K562 (cell line): Measurements from ENCODE around the gene DNAJC1. TPM values are rescaled to one million over a fixed set of nuclear protein-coding genes. Genes with fewer than 3 reads are reported as not detected.
A peak's percentile ranks its signal among the peaks of the same experiment; 100 is the strongest.

ENCODE experiments used
- ATAC-seq: fragments of 200-7000 bp; cut with Tn5 transposase; 3 replicates; pipeline ENCODE4 v1.9.1; 2020; ENCODE audit warnings: moderate library complexity
- BruUV-seq: library from RNA; stranded (reverse); fragments of 400-500 nt; replicated peaks from 2 replicates; lab custom pipeline; 2021; lab: Mats Ljungman, UMichigan
- CTCF ChIA-PET: fragments of 300-600 bp; formaldehyde crosslinking; extraction: SDS; loops from one replicate; lab custom pipeline; 2021; ENCODE audit warnings: low intra/inter-chr PET ratio; lab: Yijun Ruan, JAX
- POLR2A ChIA-PET: fragments of 300-600, 350-650 bp; sonication (Branson Sonifier 250); formaldehyde crosslinking; extraction: SDS; loops from one replicate; lab custom pipeline; 2021; ENCODE audit warnings: antibody characterized with exemption, inconsistent platforms; lab: Yijun Ruan, JAX
- DNase-seq, 4 experiments: peaks; one replicate each; pipeline versions ENCODE4 v3.0.0 to v3.0.0-alpha.2; 2011 to 2018; ENCODE audit warnings: low spot score in 3 of 4, mixed read lengths in 3 of 4; ENCODE audit errors: extremely low read depth in 1 of 4
- FAIRE-seq: peaks from 2 replicates; lab custom pipeline; 2011; peaks lifted over from hg19 to GRCh38; lab: Jason Lieb, UNC
- H2AFZ ChIP-seq: 2 replicates; pipeline ENCODE4 v1.6.0; 2011; ENCODE audit warnings: low read depth, low read length, control low read depth, inconsistent platforms
- H3K27ac ChIP-seq: fragments of 200-600 bp; 3 replicates; pipeline ENCODE4 v1.8.0; 2011; ENCODE audit warnings: low read depth, mild to moderate bottlenecking, control low read depth, inconsistent platforms, low read length, moderate library complexity, mixed read lengths; ENCODE audit errors: extremely low read depth
- H3K27me3 ChIP-seq, 2 experiments: fragments of 300-600 bp in 1 of 2; 2 replicates in 1 of 2; 3 replicates in 1 of 2; pipeline versions ENCODE4 v1.6.0 to v1.8.0; 2011; ENCODE audit warnings: inconsistent platforms in 2 of 2, low read length in 2 of 2, mild to moderate bottlenecking in 1 of 2, mixed read lengths in 1 of 2, moderate library complexity in 1 of 2; ENCODE audit not compliant: control insufficient read depth in 2 of 2, insufficient read depth in 2 of 2
- H3K36me3 ChIP-seq: fragments of 300-600 bp; 3 replicates; pipeline ENCODE4 v1.8.0; 2011; ENCODE audit warnings: mild to moderate bottlenecking, low read length, inconsistent platforms; ENCODE audit not compliant: control insufficient read depth, insufficient read depth
- H3K4me1 ChIP-seq, 2 experiments: fragments of 200-600 bp in 1 of 2; replicated peaks in 1 of 2; 2 replicates in 1 of 2; 3 replicates in 1 of 2; pipeline versions ENCODE4 v1.5.1 to v1.8.0; 2011; ENCODE audit warnings: inconsistent platforms in 2 of 2, low read length in 2 of 2, mild to moderate bottlenecking in 1 of 2, mixed read lengths in 1 of 2, moderate library complexity in 1 of 2; ENCODE audit not compliant: control insufficient read depth in 2 of 2, insufficient read depth in 2 of 2
- H3K4me2 ChIP-seq: 2 replicates; pipeline ENCODE4 v1.6.1; 2011; ENCODE audit warnings: low read length, control low read depth, inconsistent platforms, mixed read lengths; ENCODE audit not compliant: insufficient read depth
- H3K4me3 ChIP-seq: fragments of 200-600 bp; sonication (generic), shearing (Covaris generic); 2 replicates; pipeline ENCODE4 v1.5.1; 2016; ENCODE audit warnings: control low read depth, inconsistent platforms
- H3K79me2 ChIP-seq: fragments of 200-600 bp; 3 replicates; pipeline ENCODE4 v1.8.0; 2011; ENCODE audit warnings: low read length, inconsistent platforms; ENCODE audit not compliant: control insufficient read depth, insufficient read depth
- H3K9ac ChIP-seq, 2 experiments: 2 replicates each; pipeline versions ENCODE4 v1.6.0 to v1.6.1; 2011; ENCODE audit warnings: low read depth in 2 of 2, low read length in 2 of 2, control low read depth in 1 of 2, inconsistent platforms in 1 of 2, mild to moderate bottlenecking in 1 of 2, mixed read lengths in 1 of 2; ENCODE audit not compliant: insufficient read depth in 1 of 2
- H3K9me1 ChIP-seq: one replicate; pipeline ENCODE4 v1.6.0; 2011; ENCODE audit warnings: inconsistent platforms, mild to moderate bottlenecking, low read length, moderate library complexity; ENCODE audit not compliant: control insufficient read depth, insufficient read depth
- H3K9me3 ChIP-seq: replicated peaks from 2 replicates; pipeline ENCODE4 v1.5.1; 2011; ENCODE audit warnings: low read depth, low read length, inconsistent platforms; ENCODE audit not compliant: control insufficient read depth, insufficient read depth
- H4K20me1 ChIP-seq: replicated peaks from 2 replicates; pipeline ENCODE4 v1.6.1; 2011; ENCODE audit warnings: low read length, inconsistent platforms, mixed read lengths; ENCODE audit not compliant: control insufficient read depth, insufficient read depth
- CREM ChIP-seq: IDR thresholded peaks from 2 replicates; pipeline ENCODE4 v1.6.1; 2014; ENCODE audit warnings: antibody characterized with exemption, low read depth
- CTCFL ChIP-seq: IDR thresholded peaks from 2 replicates; pipeline ENCODE4 v1.6.1; 2011; ENCODE audit warnings: borderline replicate concordance, low read depth, mild to moderate bottlenecking, moderate library complexity, low read length; ENCODE audit not compliant: insufficient read depth, poor library complexity, severe bottlenecking
- EP400 ChIP-seq: fragments of 450-650 bp; IDR thresholded peaks from 2 replicates; pipeline ENCODE4 v1.6.1; 2017; ENCODE audit warnings: antibody characterized with exemption, mild to moderate bottlenecking, moderate library complexity
- FOXA3 ChIP-seq, 2 experiments: fragments of 450-650 bp in 1 of 2; sonication (generic) in 1 of 2; formaldehyde crosslinking; IDR thresholded peaks in 1 of 2; conservative IDR thresholded peaks in 1 of 2; 2 replicates each; pipeline versions ENCODE4 v1.4.0 to v1.8.0; 2020 to 2022; ENCODE audit warnings: mild to moderate bottlenecking in 2 of 2, missing genetic modification reagents in 1 of 2
- MIER1 ChIP-seq: fragments of 450-650 bp; IDR thresholded peaks from 2 replicates; pipeline ENCODE4 v1.6.1; 2016; ENCODE audit warnings: antibody characterized with exemption, mild to moderate bottlenecking, low read depth
- SUPT5H ChIP-seq: fragments of 450-650 bp; IDR thresholded peaks from 2 replicates; pipeline ENCODE4 v1.6.1; 2016
- TEAD1 ChIP-seq, 2 experiments: fragments of 450-650 bp in 1 of 2; sonication (generic) in 1 of 2; formaldehyde crosslinking; IDR thresholded peaks; 2 replicates each; pipeline versions ENCODE4 v1.4.0 to v1.8.0; 2020 to 2022; ENCODE audit warnings: mild to moderate bottlenecking in 2 of 2, missing genetic modification reagents in 1 of 2
- TEAD2 ChIP-seq: fragments of 450-650 bp; IDR thresholded peaks from 2 replicates; pipeline ENCODE4 v1.6.1; 2016; ENCODE audit warnings: missing genetic modification characterization, control low read depth, missing compliant biosample characterization
- THRA ChIP-seq: fragments of 450-650 bp; IDR thresholded peaks from 2 replicates; pipeline ENCODE4 v1.6.1; 2017; ENCODE audit warnings: mild to moderate bottlenecking, moderate library complexity
- XRCC4 ChIP-seq: IDR thresholded peaks from one replicate; pipeline ENCODE4 v1.6.1; 2011; ENCODE audit not compliant: insufficient read depth, insufficient read length; ENCODE audit errors: extremely low read depth
- ZKSCAN1 ChIP-seq: fragments of 150-350 bp; IDR thresholded peaks from 2 replicates; pipeline ENCODE4 v1.6.1; 2016; ENCODE audit warnings: low read depth, low read length
- ZNF184 ChIP-seq: sonication (generic); formaldehyde crosslinking; IDR thresholded peaks from 2 replicates; pipeline ENCODE4 v1.5.0; 2020; ENCODE audit warnings: missing genetic modification reagents
- ZNF280B ChIP-seq: fragments of 250-450 bp; sonication (Bioruptor Pico); IDR thresholded peaks from 2 replicates; pipeline ENCODE4 v1.5.1; 2021; ENCODE audit warnings: mild to moderate bottlenecking
- ZNF431 ChIP-seq: sonication (generic); formaldehyde crosslinking; IDR thresholded peaks from 2 replicates; pipeline ENCODE4 v1.8.0; 2022; ENCODE audit warnings: mild to moderate bottlenecking, missing genetic modification reagents
- WGBS: fragments of 100-300 bp; shearing (Covaris generic); methylation state at CpG from one replicate; pipeline ENCODE4 v1.1.6; 2016; ENCODE audit warnings: low coverage, mixed read lengths; ENCODE audit not compliant: insufficient coverage; ENCODE audit errors: missing lambda C conversion rate; 5-methylcytosine and 5-hydroxymethylcytosine counted together
- in situ Hi-C: fragments of 300-500 bp; cut with MboI; formaldehyde crosslinking; loops from 4 replicates; pipeline ENCODE4 v1.15.0; 2018; ENCODE audit warnings: inconsistent platforms, mixed read lengths
- intact Hi-C: fragments of 100-400 bp; cut with micrococcal nuclease; formaldehyde crosslinking; loops from 2 replicates; pipeline ENCODE4 v1.14.2; 2022
- polyA plus RNA-seq, 8 experiments: library from polyadenylated mRNA; depleted of rRNA in 4 of 8; stranded (reverse) in 5 of 8; unstranded in 3 of 8; fragments of >200 nt; fragmentation: Nextera tagmentation in 2 of 8; fragmentation: Illumina TruSeq in 1 of 8; extraction: Ambion mirVana in 2 of 8; extraction: Trizol in 1 of 8; gene quantifications; 2 replicates each; pipeline versions ENCODE4 v1.2.1 to v1.2.3, GENCODE V29; 2011 to 2014; ENCODE audit warnings: inconsistent platforms in 1 of 8, missing spikeins in 1 of 8
- total RNA-seq, 7 experiments: library from RNA; depleted of rRNA in 6 of 7; stranded (reverse); fragments of >200 nt in 6 of 7; fragmentation: Illumina TruSeq in 2 of 7; extraction: Trizol in 2 of 7; gene quantifications; 2 replicates each; pipeline versions ENCODE4 v1.2.1 to v1.2.3, GENCODE V29; 2011 to 2021; ENCODE audit warnings: low replicate concordance in 1 of 7

DNAJC1 gene
- total and polyA plus RNA-seq, 9 of the 15 experiments (the other 6 are each of a cell fraction or from before 2014, with no cell fraction given), result 5.4 to 77.6 (median 40.3) TPM

GRCh38 chr10:21757185-21757901, 246.2 kb downstream of the DNAJC1 start (continued):
- TF ChIP-seq ZNF280B (CRISPR knock-in tag) (no peak), EP400 (no peak)

GRCh38 chr10:21756707-21757106, 246.8 kb downstream of the DNAJC1 start:
- H3K4me2 ChIP-seq, result no peak overlapping the region
- no TSS peak for BruUV-seq
- DNase-seq (no peak), ATAC-seq (no peak), FAIRE-seq (no peak)
- intact Hi-C loops (no loop called here), in situ Hi-C loops (no loop called here)
- ChIA-PET POLR2A (no interaction called here), CTCF (no interaction called here)
- H3K79me2 ChIP-seq, result no peaks in the 10 kb centered on the region
- H3K9ac ChIP-seq, result peak overlapping the region in 1 of 2 experiments; percentile 43; a peak in 2 of 4 replicates
- peaks cover 0 to 29% of the 10 kb centered on the region in 2 experiments; a peak in 3 of 5 replicates for H3K4me1 ChIP-seq
- no peak overlapping the region for H3K27ac ChIP-seq
- no peaks in the 10 kb centered on the region for H3K9me3 ChIP-seq
- 88% methylated on average over 12 of the region's 12 CpGs for whole genome bisulfite sequencing
- H3K4me3 ChIP-seq, result no peak overlapping the region
- no peak overlapping the region for H2AFZ ChIP-seq
- no peaks in the 10 kb centered on the region for H4K20me1 ChIP-seq
- TF ChIP-seq THRA (no peak), MIER1 (no peak), TEAD2 (tag) (no peak), TEAD1 (CRISPR knock-in tag; IDR thresholded peaks at IDR 0.05) (no peak), CTCFL (no peak), ZNF184 (no peak), ZKSCAN1 (no peak), ZNF431 (no peak), CREM (no peak), FOXA3 (CRISPR knock-in tag; conservative IDR thresholded peaks at IDR 0.05 in 1 of 2, IDR thresholded peaks at IDR 0.05 in 1 of 2) (no peak), XRCC4 (no peak), SUPT5H (no peak)
- H3K9me1 ChIP-seq, result no peaks in the 10 kb centered on the region
- H3K27me3 ChIP-seq, result no peaks in the 10 kb centered on the region
- peaks cover 32% of the 10 kb centered on the region; the same call in 1 of the 3 replicates for H3K36me3 ChIP-seq
